SK-N-SH (cell line): ENCODE measurements around the gene NLGN3.

ENCODE experiments used
- CTCF ChIP-seq: fragments of 200-600 bp; sonication (generic); IDR thresholded peaks from 2 replicates; pipeline ENCODE4 v1.6.1; 2017; ENCODE audit warnings: antibody characterized with exemption, mild to moderate bottlenecking, moderate library complexity
- FOXM1 ChIP-seq: IDR thresholded peaks from 2 replicates; pipeline ENCODE4 v1.4.0; 2012; ENCODE audit warnings: low read depth, mild to moderate bottlenecking
- GABPA ChIP-seq: IDR thresholded peaks from 2 replicates; pipeline ENCODE4 v1.4.0; 2012; ENCODE audit warnings: low read depth, mild to moderate bottlenecking
- MAX ChIP-seq: IDR thresholded peaks from 2 replicates; pipeline ENCODE4 v1.4.0; 2012; ENCODE audit warnings: low read depth
- MXI1 ChIP-seq: IDR thresholded peaks from 2 replicates; pipeline ENCODE4 v1.6.1; 2012; ENCODE audit warnings: mild to moderate bottlenecking, low read depth, low read length, improper control_type of control experiment
- POLR2AphosphoS5 ChIP-seq: IDR thresholded peaks from 2 replicates; pipeline ENCODE4 v1.6.1; 2012; ENCODE audit warnings: low read depth, low read length

GRCh38 chrX:71148278-71148663 is 3.6 kb downstream of the NLGN3 start:
- TF ChIP-seq POLR2AphosphoS5 (no peak), FOXM1 (no peak), GABPA (no peak), MXI1 (no peak), CTCF (no peak), MAX (no peak)
